Measurements from ENCODE around the gene TSKU.

The TSKU gene

DNA sequence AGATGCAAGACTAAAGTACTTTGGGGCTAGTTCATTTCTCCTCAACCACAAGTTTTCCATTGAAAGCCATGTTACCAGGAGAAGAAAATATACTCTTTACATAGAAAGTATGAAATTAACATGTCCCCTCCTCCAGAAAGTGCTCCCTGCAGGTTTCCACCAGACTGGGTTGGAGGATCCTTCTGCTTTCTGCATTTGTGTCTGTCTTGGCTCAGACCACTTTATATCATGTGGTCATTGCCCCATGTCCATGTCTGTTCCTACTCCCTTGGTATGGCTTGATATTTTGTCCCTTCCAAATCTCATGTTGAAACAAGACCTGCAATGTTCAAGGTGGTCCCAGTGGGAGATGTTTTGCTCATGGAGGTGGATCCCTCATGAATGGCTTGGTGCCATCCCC is 49.2 kb downstream of the TSKU start:
- TF ChIP-seq NFIC (IDR thresholded peaks at IDR 0.05): no peak
- TF ChIP-seq RAD21 (IDR thresholded peaks at IDR 0.05; ENCODE audit: low read depth): no peak
- TF ChIP-seq EGR1 (IDR thresholded peaks at IDR 0.05): no peak
- TF ChIP-seq YY1 (IDR thresholded peaks at IDR 0.05; ENCODE audit: low read depth): no peak
- no peak for TF ChIP-seq CEBPB (IDR thresholded peaks at IDR 0.05)
- TF ChIP-seq CREB1 (IDR thresholded peaks at IDR 0.05; ENCODE audit: low read depth): no peak
- TF ChIP-seq TEAD4 (IDR thresholded peaks at IDR 0.05): no peak
- TF ChIP-seq EP300 (IDR thresholded peaks at IDR 0.05; ENCODE audit: borderline replicate concordance): no peak
- TF ChIP-seq FOXM1 (IDR thresholded peaks at IDR 0.05; ENCODE audit: borderline replicate concordance, low read depth): no peak
- TF ChIP-seq, protein P1, sequence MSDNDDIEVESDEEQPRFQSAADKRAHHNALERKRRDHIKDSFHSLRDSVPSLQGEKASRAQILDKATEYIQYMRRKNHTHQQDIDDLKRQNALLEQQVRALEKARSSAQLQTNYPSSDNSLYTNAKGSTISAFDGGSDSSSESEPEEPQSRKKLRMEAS (IDR thresholded peaks at IDR 0.05): no peak
- TF ChIP-seq, protein P2, sequence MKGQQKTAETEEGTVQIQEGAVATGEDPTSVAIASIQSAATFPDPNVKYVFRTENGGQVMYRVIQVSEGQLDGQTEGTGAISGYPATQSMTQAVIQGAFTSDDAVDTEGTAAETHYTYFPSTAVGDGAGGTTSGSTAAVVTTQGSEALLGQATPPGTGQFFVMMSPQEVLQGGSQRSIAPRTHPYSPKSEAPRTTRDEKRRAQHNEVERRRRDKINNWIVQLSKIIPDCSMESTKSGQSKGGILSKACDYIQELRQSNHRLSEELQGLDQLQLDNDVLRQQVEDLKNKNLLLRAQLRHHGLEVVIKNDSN (IDR thresholded peaks at IDR 0.05): no peak
- TF ChIP-seq ZBTB7A (IDR thresholded peaks at IDR 0.05; ENCODE audit: low read depth): no peak
- no peak for TF ChIP-seq TCF12 (IDR thresholded peaks at IDR 0.05; ENCODE audit: low read depth)
- TF ChIP-seq, protein P3, sequence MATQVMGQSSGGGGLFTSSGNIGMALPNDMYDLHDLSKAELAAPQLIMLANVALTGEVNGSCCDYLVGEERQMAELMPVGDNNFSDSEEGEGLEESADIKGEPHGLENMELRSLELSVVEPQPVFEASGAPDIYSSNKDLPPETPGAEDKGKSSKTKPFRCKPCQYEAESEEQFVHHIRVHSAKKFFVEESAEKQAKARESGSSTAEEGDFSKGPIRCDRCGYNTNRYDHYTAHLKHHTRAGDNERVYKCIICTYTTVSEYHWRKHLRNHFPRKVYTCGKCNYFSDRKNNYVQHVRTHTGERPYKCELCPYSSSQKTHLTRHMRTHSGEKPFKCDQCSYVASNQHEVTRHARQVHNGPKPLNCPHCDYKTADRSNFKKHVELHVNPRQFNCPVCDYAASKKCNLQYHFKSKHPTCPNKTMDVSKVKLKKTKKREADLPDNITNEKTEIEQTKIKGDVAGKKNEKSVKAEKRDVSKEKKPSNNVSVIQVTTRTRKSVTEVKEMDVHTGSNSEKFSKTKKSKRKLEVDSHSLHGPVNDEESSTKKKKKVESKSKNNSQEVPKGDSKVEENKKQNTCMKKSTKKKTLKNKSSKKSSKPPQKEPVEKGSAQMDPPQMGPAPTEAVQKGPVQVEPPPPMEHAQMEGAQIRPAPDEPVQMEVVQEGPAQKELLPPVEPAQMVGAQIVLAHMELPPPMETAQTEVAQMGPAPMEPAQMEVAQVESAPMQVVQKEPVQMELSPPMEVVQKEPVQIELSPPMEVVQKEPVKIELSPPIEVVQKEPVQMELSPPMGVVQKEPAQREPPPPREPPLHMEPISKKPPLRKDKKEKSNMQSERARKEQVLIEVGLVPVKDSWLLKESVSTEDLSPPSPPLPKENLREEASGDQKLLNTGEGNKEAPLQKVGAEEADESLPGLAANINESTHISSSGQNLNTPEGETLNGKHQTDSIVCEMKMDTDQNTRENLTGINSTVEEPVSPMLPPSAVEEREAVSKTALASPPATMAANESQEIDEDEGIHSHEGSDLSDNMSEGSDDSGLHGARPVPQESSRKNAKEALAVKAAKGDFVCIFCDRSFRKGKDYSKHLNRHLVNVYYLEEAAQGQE (IDR thresholded peaks at IDR 0.05; ENCODE audit: low read depth): no peak
- TF ChIP-seq TAF1 (IDR thresholded peaks at IDR 0.05; ENCODE audit: low read depth): no peak

DNA sequence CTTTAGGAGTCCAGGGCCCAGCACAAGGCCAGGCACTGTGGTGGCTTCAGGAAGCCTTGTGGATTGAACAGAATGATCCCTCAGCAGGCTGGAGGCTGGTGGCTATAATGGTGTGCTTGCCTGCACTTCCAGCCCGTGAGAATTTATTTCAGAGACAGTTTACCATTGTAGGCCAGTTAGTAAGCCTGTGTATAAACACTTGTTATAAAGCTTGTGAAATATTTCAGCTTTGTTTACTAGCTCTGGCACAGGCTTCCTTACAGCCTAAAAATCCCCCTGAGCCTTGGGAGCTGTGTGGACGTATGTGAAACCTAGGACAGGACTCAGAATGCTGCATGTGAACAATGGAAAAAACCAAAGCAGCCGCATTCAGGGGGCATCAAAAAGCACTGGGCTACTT is 51.0 kb downstream of the TSKU start:
- TF ChIP-seq EGR1 (IDR thresholded peaks at IDR 0.05) (no peak), CEBPB (IDR thresholded peaks at IDR 0.05) (no peak), CREB1 (IDR thresholded peaks at IDR 0.05; ENCODE audit: low read depth) (no peak), ZBTB7A (IDR thresholded peaks at IDR 0.05; ENCODE audit: low read depth) (no peak), TAF1 (IDR thresholded peaks at IDR 0.05; ENCODE audit: low read depth) (no peak), NFIC (IDR thresholded peaks at IDR 0.05) (no peak)

DNA sequence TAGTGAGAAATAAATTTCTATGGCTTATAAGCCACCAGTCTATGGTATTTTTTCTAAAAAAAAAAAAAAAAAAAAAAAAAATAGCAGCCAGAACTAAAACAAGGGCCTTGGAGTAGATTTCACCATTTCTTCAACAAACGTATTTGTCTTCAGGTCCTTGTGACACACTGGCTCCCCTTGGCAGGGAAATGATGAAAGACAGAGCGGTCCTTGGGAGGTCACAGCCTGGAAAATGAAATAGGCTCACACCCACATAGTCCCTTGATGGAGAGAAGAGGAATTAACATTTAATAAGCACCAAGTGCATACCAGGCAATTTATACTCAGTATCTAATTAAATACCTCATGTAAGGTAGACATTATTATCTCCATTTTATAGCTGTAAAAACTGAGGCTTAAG is 51.9 kb downstream of the TSKU start:
- no peak for TF ChIP-seq TAF1 (IDR thresholded peaks at IDR 0.05; ENCODE audit: low read depth)
- TF ChIP-seq, protein P3 (IDR thresholded peaks at IDR 0.05; ENCODE audit: low read depth): no peak
- TF ChIP-seq TEAD4 (IDR thresholded peaks at IDR 0.05): no peak
- TF ChIP-seq, protein P2 (IDR thresholded peaks at IDR 0.05): no peak
- TF ChIP-seq RAD21 (IDR thresholded peaks at IDR 0.05; ENCODE audit: low read depth): no peak
- no peak for TF ChIP-seq FOXM1 (IDR thresholded peaks at IDR 0.05; ENCODE audit: borderline replicate concordance, low read depth)
- no peak for TF ChIP-seq CEBPB (IDR thresholded peaks at IDR 0.05)
- no peak for TF ChIP-seq ZBTB7A (IDR thresholded peaks at IDR 0.05; ENCODE audit: low read depth)
- TF ChIP-seq EGR1 (IDR thresholded peaks at IDR 0.05): no peak
- TF ChIP-seq, protein P1 (IDR thresholded peaks at IDR 0.05): no peak
- TF ChIP-seq CREB1 (IDR thresholded peaks at IDR 0.05; ENCODE audit: low read depth): no peak
- no peak for TF ChIP-seq EP300 (IDR thresholded peaks at IDR 0.05; ENCODE audit: borderline replicate concordance)
- no peak for TF ChIP-seq YY1 (IDR thresholded peaks at IDR 0.05; ENCODE audit: low read depth)
- no peak for TF ChIP-seq TCF12 (IDR thresholded peaks at IDR 0.05; ENCODE audit: low read depth)
- TF ChIP-seq NFIC (IDR thresholded peaks at IDR 0.05): no peak

DNA sequence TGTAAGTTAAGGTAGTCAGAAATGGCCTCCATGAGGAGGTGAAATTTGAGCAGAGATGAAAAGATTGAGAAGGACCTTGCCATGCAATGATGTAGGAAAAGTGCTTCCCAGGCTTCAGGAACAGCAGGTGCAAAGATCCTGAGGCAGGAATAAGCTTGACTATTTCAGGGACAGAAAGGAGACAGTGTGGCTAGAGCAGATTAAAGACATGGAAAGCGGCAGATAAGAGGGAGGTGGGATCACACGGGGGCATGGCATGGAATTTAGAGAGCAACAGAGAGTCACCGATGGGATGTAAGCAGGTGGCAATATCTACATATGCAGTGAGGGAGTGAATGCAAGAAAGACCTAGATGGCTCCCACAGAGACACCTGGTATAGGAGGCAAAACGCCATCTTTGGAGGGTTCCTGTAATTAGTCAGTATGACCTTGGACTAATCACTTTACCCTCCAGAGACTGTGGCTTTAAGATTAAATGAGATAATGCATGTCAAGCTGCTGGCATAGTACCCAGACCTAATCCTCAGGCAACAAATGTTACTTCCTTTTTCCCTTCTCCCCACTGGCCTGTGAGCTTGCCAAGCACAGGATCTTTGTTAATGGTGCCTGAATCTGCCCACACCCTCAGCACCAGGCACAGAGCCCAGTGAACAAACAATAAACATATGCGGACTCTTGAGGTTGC is 52.9 kb downstream of the TSKU start:
- no peak for TF ChIP-seq TAF1 (IDR thresholded peaks at IDR 0.05; ENCODE audit: low read depth)
- no peak for TF ChIP-seq CREB1 (IDR thresholded peaks at IDR 0.05; ENCODE audit: low read depth)
- TF ChIP-seq, protein P1 (IDR thresholded peaks at IDR 0.05): no peak
- TF ChIP-seq, protein P3 (IDR thresholded peaks at IDR 0.05; ENCODE audit: low read depth): no peak
- TF ChIP-seq NFIC (IDR thresholded peaks at IDR 0.05): no peak
- TF ChIP-seq FOXM1 (IDR thresholded peaks at IDR 0.05; ENCODE audit: borderline replicate concordance, low read depth): no peak
- no peak for TF ChIP-seq ZBTB7A (IDR thresholded peaks at IDR 0.05; ENCODE audit: low read depth)
- no peak for TF ChIP-seq YY1 (IDR thresholded peaks at IDR 0.05; ENCODE audit: low read depth)
